CD8-positive, alpha-beta memory T cell (primary cell): ENCODE data around the gene PLXNA2. TPM values are rescaled to one million over a fixed set of nuclear protein-coding genes. Genes with fewer than 3 reads are reported as not detected.

Source experiments
- CTCF ChIA-PET: fragments of 350-600 bp; sonication (Branson Sonifier 250); formaldehyde crosslinking; loops from one replicate; lab custom pipeline; 2021; ENCODE audit warnings: antibody characterized with exemption; lab: Charles Lee
- POLR2A ChIA-PET: fragments of 350-600 bp; sonication (Branson Sonifier 250); formaldehyde crosslinking; loops from one replicate; lab custom pipeline; 2021; ENCODE audit warnings: antibody characterized with exemption; lab: Charles Lee
- DNase-seq, 5 donors: peaks; one replicate each; pipeline versions ENCODE4 v3.0.0 to v3.0.0-alpha.2; 2020 to 2022; ENCODE audit warnings: mixed read lengths in 1 of 5
- H3K27ac ChIP-seq: one replicate; pipeline ENCODE4 v1.7.0; 2013; ENCODE audit warnings: low read depth, mild to moderate bottlenecking, low read length, moderate library complexity
- H3K27me3 ChIP-seq: 2 replicates; pipeline ENCODE4 v1.7.0; 2013; ENCODE audit warnings: low read length, mild to moderate bottlenecking; ENCODE audit not compliant: insufficient read depth, poor library complexity, severe bottlenecking
- H3K36me3 ChIP-seq: 2 replicates; pipeline ENCODE4 v1.7.0; 2013; ENCODE audit warnings: mild to moderate bottlenecking, low read length, moderate library complexity; ENCODE audit not compliant: insufficient read depth
- H3K4me1 ChIP-seq: 2 replicates; pipeline ENCODE4 v1.7.0; 2013; ENCODE audit warnings: mild to moderate bottlenecking, low read length, moderate library complexity; ENCODE audit not compliant: insufficient read depth
- H3K4me3 ChIP-seq: 2 replicates; pipeline ENCODE4 v1.7.0; 2013; ENCODE audit warnings: mild to moderate bottlenecking, low read length
- H3K9me3 ChIP-seq: 2 replicates; pipeline ENCODE4 v1.7.0; 2013; ENCODE audit warnings: mild to moderate bottlenecking, low read length
- H3K27ac Mint-ChIP-seq, 8 donors: one replicate each; pipeline ENCODE4 v1.8.0; 2020 to 2021; ENCODE audit warnings: mixed read lengths in 8 of 8, mild to moderate bottlenecking in 6 of 8, inconsistent platforms in 3 of 8, moderate library complexity in 3 of 8
- H3K27me3 Mint-ChIP-seq, 2 donors: one replicate each; pipeline ENCODE4 v1.8.0; 2020 to 2021; ENCODE audit warnings: mixed read lengths in 2 of 2, mild to moderate bottlenecking in 1 of 2, moderate library complexity in 1 of 2
- H3K36me3 Mint-ChIP-seq, 3 donors: one replicate each; pipeline ENCODE4 v1.8.0; 2020 to 2021; ENCODE audit warnings: mixed read lengths in 3 of 3, inconsistent platforms in 1 of 3, mild to moderate bottlenecking in 1 of 3
- H3K4me1 Mint-ChIP-seq, 3 donors: one replicate each; pipeline ENCODE4 v1.8.0; 2020 to 2021; ENCODE audit warnings: mixed read lengths in 3 of 3, inconsistent platforms in 1 of 3, mild to moderate bottlenecking in 1 of 3
- H3K4me3 Mint-ChIP-seq, 7 donors: one replicate each; pipeline ENCODE4 v1.8.0; 2020 to 2021; ENCODE audit warnings: mixed read lengths in 7 of 7, mild to moderate bottlenecking in 6 of 7, moderate library complexity in 4 of 7, inconsistent platforms in 2 of 7
- H3K9me3 Mint-ChIP-seq, 5 donors: one replicate each; pipeline ENCODE4 v1.8.0; 2020 to 2022; ENCODE audit warnings: mixed read lengths in 5 of 5, mild to moderate bottlenecking in 3 of 5, moderate library complexity in 2 of 5, inconsistent platforms in 1 of 5
- polyA plus RNA-seq: library from polyadenylated mRNA; unstranded; fragments of 300-500 nt; fragmentation: Illumina TruSeq; gene quantifications from one replicate; pipeline ENCODE4 v1.2.3, GENCODE V29; 2021
- total RNA-seq, 2 experiments: library from RNA; stranded (reverse); gene quantifications; one replicate each; pipeline ENCODE4 v1.2.3, GENCODE V29; 2021

The PLXNA2 gene
- total and polyA plus RNA-seq, 3 experiments from 2014 or later, result 0.75 to 1.1 (median 1.0) TPM

GRCh38 chr1:208028526-208028925 is 215.7 kb downstream of the PLXNA2 start:
- Histone ChIP-seq H3K27me3 (peaks cover 4% of the 10 kb centered on the region), H3K4me1 (no peaks in the 10 kb centered on the region), H3K36me3 (no peaks in the 10 kb centered on the region), H3K27ac (no peak overlapping the region), H3K4me3 (no peak overlapping the region), H3K9me3 (no peaks in the 10 kb centered on the region)
- CTCF ChIA-PET, result interaction anchor here (1.0 kb wide), 1 partner anchor 216 kb away, joined by 3 read pairs; the partner anchor contains the start of gene PLXNA2
- Mint-ChIP-seq H3K27me3 (peaks cover 14 to 15% of the 10 kb centered on the region in 2 donors), H3K4me1 (no peaks in the 10 kb centered on the region), H3K9me3 (no peaks in the 10 kb centered on the region), H3K4me3 (no peak overlapping the region), H3K27ac (no peak overlapping the region), H3K36me3 (peaks cover 0 to 2% (median 0%) of the 10 kb centered on the region in 3 donors)
- POLR2A ChIA-PET, result no interaction called here
- DNase-seq, result no peak

GRCh38 chr1:208027861-208028260 is 216.3 kb downstream of the PLXNA2 start:
- peaks cover 13 to 15% of the 10 kb centered on the region in 2 donors for H3K27me3 Mint-ChIP-seq
- DNase-seq, result no peak
- H3K4me1 Mint-ChIP-seq, result no peaks in the 10 kb centered on the region
- peaks cover 4% of the 10 kb centered on the region for H3K27me3 ChIP-seq
- H3K27ac ChIP-seq, result no peak overlapping the region
- no peak overlapping the region for H3K27ac Mint-ChIP-seq
- no peaks in the 10 kb centered on the region for H3K9me3 ChIP-seq
- no peaks in the 10 kb centered on the region for H3K36me3 ChIP-seq
- H3K36me3 Mint-ChIP-seq, result peaks cover 0 to 2% (median 0%) of the 10 kb centered on the region in 3 donors
- POLR2A ChIA-PET, result no interaction called here
- CTCF ChIA-PET, result interaction anchor here (3.1 kb wide), 1 partner anchor 217 kb away, joined by 15 read pairs; the partner anchor contains the start of gene PLXNA2
- no peaks in the 10 kb centered on the region for H3K9me3 Mint-ChIP-seq
- no peaks in the 10 kb centered on the region for H3K4me1 ChIP-seq
- H3K4me3 Mint-ChIP-seq, result no peak overlapping the region
- no peak overlapping the region for H3K4me3 ChIP-seq

DNA sequence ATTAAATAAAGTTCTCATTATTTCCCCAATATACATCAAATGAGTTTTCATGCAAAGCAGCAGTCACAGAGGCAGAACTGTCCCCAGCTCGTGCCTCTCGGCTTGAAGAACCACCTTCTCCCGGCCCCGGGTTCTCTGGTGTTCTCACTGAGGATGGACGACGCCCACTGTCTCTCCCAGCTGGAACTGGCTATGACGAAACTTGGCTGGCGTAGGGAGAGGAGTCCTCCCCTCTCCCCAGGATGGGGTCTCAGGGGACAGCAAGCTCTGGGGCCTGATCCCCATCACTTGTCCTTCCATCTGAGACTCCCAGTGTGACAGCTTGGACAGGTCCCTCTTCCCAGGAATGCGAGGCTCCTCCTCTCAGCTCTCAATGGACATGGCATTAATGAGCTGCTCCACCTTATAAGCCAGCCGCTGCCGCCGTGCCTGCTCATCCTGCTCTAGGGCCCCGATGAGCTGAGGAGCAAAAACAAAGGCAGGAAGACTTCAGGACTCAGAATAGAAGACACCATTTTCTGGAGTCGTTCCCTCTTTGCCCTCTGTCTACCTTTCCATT is 217.2 kb downstream of the PLXNA2 start:
- ChIA-PET POLR2A (no interaction called here), CTCF (interaction anchor here (3.1 kb wide), 1 partner anchor 218 kb away, joined by 15 read pairs; the partner anchor contains the start of gene PLXNA2)
- H3K4me3 ChIP-seq, result no peak overlapping the region
- Mint-ChIP-seq H3K9me3 (no peaks in the 10 kb centered on the region), H3K27ac (no peak overlapping the region), H3K27me3 (peaks cover 9 to 15% of the 10 kb centered on the region in 2 donors), H3K4me1 (no peaks in the 10 kb centered on the region), H3K36me3 (peaks cover 0 to 2% (median 0%) of the 10 kb centered on the region in 3 donors), H3K4me3 (no peak overlapping the region)
- DNase-seq, result no peak
- no peaks in the 10 kb centered on the region for H3K4me1 ChIP-seq
- no peaks in the 10 kb centered on the region for H3K36me3 ChIP-seq
- H3K27ac ChIP-seq, result no peak overlapping the region
- no peaks in the 10 kb centered on the region for H3K9me3 ChIP-seq
- H3K27me3 ChIP-seq, result peaks cover 4% of the 10 kb centered on the region

- no peaks in the 10 kb centered on the region for H3K4me1 Mint-ChIP-seq
- POLR2A ChIA-PET, result no interaction called here
Measured at GRCh38 chr1:208025031-208025430, 219.2 kb downstream of the PLXNA2 start.

DNA sequence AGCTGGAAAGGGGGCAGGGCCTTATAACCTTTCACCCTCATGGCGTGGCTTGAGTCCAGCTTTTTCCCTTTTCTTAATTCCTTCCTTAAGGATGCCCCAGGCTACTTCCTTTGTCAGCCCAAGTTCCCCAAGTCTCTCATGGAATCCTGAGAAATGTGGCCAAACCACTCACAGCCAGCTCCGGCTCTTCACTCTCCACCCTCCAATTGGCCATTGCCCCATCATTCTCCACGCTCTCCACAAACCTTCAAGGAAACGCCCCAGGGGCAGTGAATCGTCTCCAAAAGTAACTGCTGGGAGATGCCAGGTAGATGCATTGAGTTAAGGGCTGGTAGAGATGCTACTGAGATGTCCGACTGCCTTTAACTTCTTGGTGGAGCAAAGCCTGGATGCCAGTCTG is 219.8 kb downstream of the PLXNA2 start:
- CTCF ChIA-PET, result interaction anchor here (1.1 kb wide), 1 partner anchor 221 kb away, joined by 6 read pairs; no protein-coding TSS in a partner anchor
- Histone ChIP-seq H3K4me3 (no peak overlapping the region), H3K36me3 (no peaks in the 10 kb centered on the region), H3K27me3 (peaks cover 4% of the 10 kb centered on the region), H3K9me3 (no peaks in the 10 kb centered on the region), H3K27ac (no peak overlapping the region), H3K4me1 (no peaks in the 10 kb centered on the region)
- POLR2A ChIA-PET, result no interaction called here
- H3K36me3 Mint-ChIP-seq, result no peaks in the 10 kb centered on the region
- H3K4me1 Mint-ChIP-seq, result no peaks in the 10 kb centered on the region
- DNase-seq, result no peak
- H3K4me3 Mint-ChIP-seq, result no peak overlapping the region
- H3K9me3 Mint-ChIP-seq, result peaks cover 0 to 1% (median 0%) of the 10 kb centered on the region in 5 donors
- H3K27me3 Mint-ChIP-seq, result peaks cover 0 to 1% of the 10 kb centered on the region in 2 donors
- H3K27ac Mint-ChIP-seq, result no peak overlapping the region

More at GRCh38 chr1:208025031-208025430, 219.2 kb downstream of the PLXNA2 start:
- Mint-ChIP-seq H3K27me3 (peaks cover 3 to 5% of the 10 kb centered on the region in 2 donors), H3K9me3 (peaks cover 0 to 1% (median 0%) of the 10 kb centered on the region in 5 donors), H3K4me3 (no peak overlapping the region), H3K36me3 (peaks cover 0 to 2% (median 0%) of the 10 kb centered on the region in 3 donors), H3K27ac (no peak overlapping the region)
- peaks cover 4% of the 10 kb centered on the region for H3K27me3 ChIP-seq
- H3K9me3 ChIP-seq, result no peaks in the 10 kb centered on the region
- CTCF ChIA-PET, result interaction anchor here (1.1 to 3.1 kb wide), 2 partner anchors 219 to 220 kb away, joined by 6 to 15 read pairs; partner anchors contain the start of gene PLXNA2
- no peak for DNase-seq
- no peaks in the 10 kb centered on the region for H3K4me1 ChIP-seq
- H3K27ac ChIP-seq, result no peak overlapping the region
- H3K4me3 ChIP-seq, result no peak overlapping the region
- no peaks in the 10 kb centered on the region for H3K36me3 ChIP-seq

DNA sequence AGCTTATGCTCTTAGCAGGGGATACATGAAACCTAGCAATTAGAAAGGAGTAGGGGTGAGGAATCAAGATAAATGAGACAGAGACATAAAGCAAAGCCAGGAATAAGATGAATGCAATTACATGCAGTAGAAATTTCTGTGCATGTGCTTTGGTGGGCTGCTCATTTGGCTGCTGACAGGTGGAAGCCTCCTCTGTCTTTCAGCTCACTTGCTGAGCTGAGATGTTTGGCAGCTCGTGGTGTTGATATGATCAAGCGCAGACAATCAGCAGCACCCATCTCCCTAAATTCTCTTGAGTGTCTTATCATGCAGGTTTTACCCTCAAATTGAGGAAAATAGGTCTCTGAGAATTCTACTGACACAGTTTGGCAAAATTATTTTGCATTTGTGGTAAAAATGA is 224.9 kb downstream of the PLXNA2 start:
- no peak for DNase-seq
- Histone ChIP-seq H3K9me3 (no peaks in the 10 kb centered on the region), H3K36me3 (no peaks in the 10 kb centered on the region), H3K27me3 (no peaks in the 10 kb centered on the region), H3K4me1 (no peaks in the 10 kb centered on the region), H3K27ac (no peak overlapping the region), H3K4me3 (no peak overlapping the region)
- peaks cover 0 to 1% (median 0%) of the 10 kb centered on the region in 5 donors for H3K9me3 Mint-ChIP-seq
- no peaks in the 10 kb centered on the region for H3K4me1 Mint-ChIP-seq
- POLR2A ChIA-PET, result no interaction called here
- no peaks in the 10 kb centered on the region for H3K36me3 Mint-ChIP-seq
- no peak overlapping the region for H3K4me3 Mint-ChIP-seq
- peaks cover 9 to 24% of the 10 kb centered on the region in 2 donors for H3K27me3 Mint-ChIP-seq
- H3K27ac Mint-ChIP-seq, result no peak overlapping the region
- CTCF ChIA-PET, result interaction anchor here (0.8 to 4.3 kb wide), 4 partner anchors 10 to 226 kb away, joined by 3 to 63 read pairs (median 4); partner anchors contain the start of gene PLXNA2

DNA sequence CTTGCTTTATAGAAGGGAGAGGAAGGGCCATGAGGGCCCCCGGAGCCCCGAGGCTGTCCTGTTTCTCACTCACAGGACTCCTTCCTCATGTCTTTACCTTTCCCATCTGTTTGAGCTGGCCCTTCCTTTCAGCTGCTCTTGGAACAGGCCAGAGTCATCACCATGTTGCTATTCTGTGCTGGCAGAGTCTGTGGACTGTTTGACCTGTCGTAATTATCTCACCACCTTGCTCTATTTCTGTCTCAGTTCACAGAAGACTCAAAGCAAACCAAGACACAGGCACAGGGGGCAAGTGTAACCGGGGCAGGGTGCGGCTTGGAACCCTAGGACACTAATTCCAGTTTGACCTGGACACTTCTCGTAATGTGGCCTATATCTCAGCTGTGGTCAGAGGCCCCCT is 228.9 kb downstream of the PLXNA2 start:
- CTCF ChIA-PET, result no interaction called here
- H3K4me1 Mint-ChIP-seq, result no peaks in the 10 kb centered on the region

GRCh38 chr1:208013210-208013609 is 231.0 kb downstream of the PLXNA2 start:
- Histone ChIP-seq H3K9me3 (no peaks in the 10 kb centered on the region), H3K36me3 (no peaks in the 10 kb centered on the region), H3K27ac (no peak overlapping the region), H3K27me3 (no peaks in the 10 kb centered on the region), H3K4me3 (no peak overlapping the region), H3K4me1 (no peaks in the 10 kb centered on the region)
- DNase-seq, result no peak
- no peaks in the 10 kb centered on the region for H3K9me3 Mint-ChIP-seq
- H3K27ac Mint-ChIP-seq, result no peak overlapping the region
- ChIA-PET CTCF (interaction anchor here (1.7 kb wide), 1 partner anchor 16 kb away, joined by 4 read pairs; no protein-coding TSS in a partner anchor), POLR2A (no interaction called here)
- peaks cover 7 to 20% of the 10 kb centered on the region in 2 donors for H3K27me3 Mint-ChIP-seq
- H3K4me1 Mint-ChIP-seq, result no peaks in the 10 kb centered on the region
- no peaks in the 10 kb centered on the region for H3K36me3 Mint-ChIP-seq
- no peak overlapping the region for H3K4me3 Mint-ChIP-seq

More for the DNA sequence above, 228.9 kb downstream of the PLXNA2 start:
- Histone ChIP-seq H3K27me3 (no peaks in the 10 kb centered on the region), H3K4me3 (no peak overlapping the region), H3K27ac (no peak overlapping the region), H3K4me1 (no peaks in the 10 kb centered on the region), H3K9me3 (no peaks in the 10 kb centered on the region), H3K36me3 (no peaks in the 10 kb centered on the region)
- H3K36me3 Mint-ChIP-seq, result no peaks in the 10 kb centered on the region
- H3K9me3 Mint-ChIP-seq, result no peaks in the 10 kb centered on the region
- H3K27ac Mint-ChIP-seq, result no peak overlapping the region
- peaks cover 9 to 24% of the 10 kb centered on the region in 2 donors for H3K27me3 Mint-ChIP-seq
- H3K4me3 Mint-ChIP-seq, result no peak overlapping the region
- no peak for DNase-seq
- POLR2A ChIA-PET, result no interaction called here
